A549 (cell line): ENCODE measurements around the gene MLLT10. TPM values are rescaled to one million over a fixed set of nuclear protein-coding genes. Genes with fewer than 3 reads are reported as not detected.
A peak's percentile ranks its signal among the peaks of the same experiment; 100 is the strongest.

Experiments used
- ATAC-seq, 2 experiments: fragments of 200-7000 bp in 1 of 2; fragments of >200 bp in 1 of 2; cut with Nextera tagmentation in 1 of 2; cut with Tn5 transposase in 1 of 2; 3 replicates each; pipeline versions ENCODE4 v1.8.0 to v1.9.1; 2018 to 2020; ENCODE audit warnings: mild to moderate bottlenecking in 1 of 2, moderate library complexity in 1 of 2
- CTCF ChIA-PET: fragments of 300-600 bp; sonication (Branson Sonifier 250); formaldehyde crosslinking; extraction: SDS; loops from one replicate; lab custom pipeline; 2021; ENCODE audit warnings: antibody characterized with exemption, inconsistent platforms; lab: Yijun Ruan, JAX
- POLR2A ChIA-PET: fragments of 350-600 bp; formaldehyde crosslinking; extraction: SDS; loops from one replicate; lab custom pipeline; 2021; ENCODE audit warnings: antibody characterized with exemption, inconsistent platforms; lab: Yijun Ruan, JAX
- DNase-seq, 2 experiments: peaks; one replicate each; pipeline versions ENCODE4 v3.0.0 to v3.0.0-alpha.2; 2011 to 2016; ENCODE audit warnings: low read depth in 1 of 2, low spot score in 1 of 2
- FAIRE-seq: peaks from 2 replicates; lab custom pipeline; 2011; peaks lifted over from hg19 to GRCh38; lab: Jason Lieb, UNC
- H3K27ac ChIP-seq, 2 experiments: fragments of >200 bp; sonication (Bioruptor Twin); formaldehyde crosslinking; 3 replicates each; pipeline ENCODE4 v1.5.1; 2016 to 2017
- H3K4me1 ChIP-seq: fragments of >200 bp; sonication (Bioruptor Twin); formaldehyde crosslinking; 3 replicates; pipeline ENCODE4 v1.6.1; 2016
- H3K4me2 ChIP-seq: fragments of >200 bp; sonication (Bioruptor Twin); formaldehyde crosslinking; 3 replicates; pipeline ENCODE4 v1.6.1; 2016
- H3K4me3 ChIP-seq: fragments of >200 bp; sonication (Bioruptor Twin); formaldehyde crosslinking; 3 replicates; pipeline ENCODE4 v1.5.1; 2016
- H3K9me3 ChIP-seq: fragments of >200 bp; sonication (Bioruptor Twin); formaldehyde crosslinking; 3 replicates; pipeline ENCODE4 v1.6.1; 2016
- BCL3 ChIP-seq: fragments of >200 bp; sonication (Bioruptor Twin); formaldehyde crosslinking; IDR thresholded peaks from 3 replicates; pipeline ENCODE4 v1.6.1; 2016
- CEBPB ChIP-seq, 2 experiments: fragments of >200 bp in 1 of 2; sonication (Bioruptor Twin) in 1 of 2; formaldehyde crosslinking in 1 of 2; IDR thresholded peaks; 2 replicates each; pipeline ENCODE4 v1.6.1; 2012 to 2016
- E2F6 ChIP-seq: IDR thresholded peaks from 2 replicates; pipeline ENCODE4 v1.6.1; 2012; ENCODE audit warnings: low read depth, borderline replicate concordance
- FOSB ChIP-seq: fragments of 250-450 bp; sonication (Bioruptor Pico); IDR thresholded peaks from 2 replicates; pipeline ENCODE4 v1.5.0; 2020; ENCODE audit warnings: mild to moderate bottlenecking, moderate library complexity
- GATA3 ChIP-seq: IDR thresholded peaks from 2 replicates; pipeline ENCODE4 v1.6.1; 2012; ENCODE audit warnings: borderline replicate concordance
- HEYL ChIP-seq: fragments of 250-450 bp; sonication (Bioruptor Pico); IDR thresholded peaks from 2 replicates; pipeline ENCODE4 v1.8.0; 2021; ENCODE audit warnings: mild to moderate bottlenecking, moderate library complexity
- JUNB ChIP-seq: fragments of >200 bp; sonication (Bioruptor Twin); formaldehyde crosslinking; IDR thresholded peaks from 2 replicates; pipeline ENCODE4 v1.6.1; 2016
- KDM1A ChIP-seq: fragments of 200-600 bp; sonication (generic); IDR thresholded peaks from 2 replicates; pipeline ENCODE4 v1.6.1; 2016; ENCODE audit warnings: low read depth, mild to moderate bottlenecking
- KDM5A ChIP-seq: fragments of 200-600 bp; sonication (generic); IDR thresholded peaks from 2 replicates; pipeline ENCODE4 v1.6.1; 2016; ENCODE audit warnings: antibody characterized with exemption, mild to moderate bottlenecking
- MAFK ChIP-seq: fragments of 450-650 bp; IDR thresholded peaks from 2 replicates; pipeline ENCODE4 v1.6.1; 2014; ENCODE audit not compliant: partially characterized antibody
- MAX ChIP-seq: IDR thresholded peaks from 2 replicates; pipeline ENCODE4 v1.6.1; 2012
- PHF8 ChIP-seq: fragments of 200-600 bp; sonication (generic); IDR thresholded peaks from 2 replicates; pipeline ENCODE4 v1.6.1; 2016; ENCODE audit warnings: low read depth, mild to moderate bottlenecking, antibody characterized with exemption, moderate library complexity, borderline replicate concordance
- POLR2A ChIP-seq: IDR thresholded peaks from 2 replicates; pipeline ENCODE4 v1.6.1; 2012; ENCODE audit warnings: mild to moderate bottlenecking, low read length
- RAD21 ChIP-seq, 2 experiments: fragments of >200 bp in 1 of 2; sonication (Bioruptor Twin) in 1 of 2; formaldehyde crosslinking in 1 of 2; IDR thresholded peaks in 1 of 2; conservative IDR thresholded peaks in 1 of 2; 2 replicates in 1 of 2; 3 replicates in 1 of 2; pipeline ENCODE4 v1.6.1; 2012 to 2018; ENCODE audit warnings: inconsistent platforms in 1 of 2
- RARB ChIP-seq: fragments of 250-450 bp; sonication (Bioruptor Pico); IDR thresholded peaks from 2 replicates; pipeline ENCODE4 v1.8.0; 2021; ENCODE audit warnings: mild to moderate bottlenecking, moderate library complexity
- SREBF2 ChIP-seq: fragments of 450-650 bp; IDR thresholded peaks from 2 replicates; pipeline ENCODE4 v1.6.1; 2014; ENCODE audit warnings: mild to moderate bottlenecking, moderate library complexity
- TP53 ChIP-seq: fragments of 250-450 bp; sonication (Bioruptor Pico); IDR thresholded peaks from 2 replicates; pipeline ENCODE4 v1.5.0; 2021; ENCODE audit warnings: mild to moderate bottlenecking, moderate library complexity
- ZNF302 ChIP-seq: fragments of 250-450 bp; sonication (Bioruptor Pico); IDR thresholded peaks from 2 replicates; pipeline ENCODE4 v1.9.0; 2021; ENCODE audit warnings: inconsistent platforms, mild to moderate bottlenecking, moderate library complexity
- WGBS: methylation state at CpG from one replicate; pipeline ENCODE4 v1.1.6; 2017; ENCODE audit errors: missing lambda C conversion rate; 5-methylcytosine and 5-hydroxymethylcytosine counted together
- polyA plus RNA-seq, 4 experiments: library from polyadenylated mRNA; depleted of rRNA in 3 of 4; stranded (reverse); fragments of >200 nt; fragmentation: RNase III in 1 of 4; extraction: RNeasy Plus Mini Kit Qiagen cat#74134 plus additional on column Dnase treatment in 1 of 4; gene quantifications; 2 replicates in 3 of 4; 3 replicates in 1 of 4; pipeline ENCODE4 v1.2.3, GENCODE V29; 2011 to 2017
- TF ChIP-seq, protein P1 (sequence below): IDR thresholded peaks from 2 replicates; pipeline ENCODE4 v1.6.1; 2012
- TF ChIP-seq, protein P2 (sequence below): fragments of 450-650 bp; IDR thresholded peaks from 2 replicates; pipeline ENCODE4 v1.6.1; 2014; ENCODE audit warnings: antibody characterized with exemption
- TF ChIP-seq, protein P3 (sequence below): fragments of 150-350 bp; IDR thresholded peaks from 2 replicates; pipeline ENCODE4 v1.6.1; 2014; ENCODE audit warnings: low read depth, mild to moderate bottlenecking, low read length

The MLLT10 gene
- polyA plus RNA-seq, 2 of the 4 experiments (the other 2 are of a cell fraction) = 41.7 to 54.1 TPM

- ChIA-PET POLR2A (interaction anchor here (0.6 kb wide), 1 partner anchor 29 kb away, joined by 5 read pairs; no protein-coding TSS in a partner anchor), CTCF (interaction anchor here (1.1 to 1.7 kb wide), 4 partner anchors 12 to 208 kb away, joined by 4 to 6 read pairs (median 4); no protein-coding TSS in a partner anchor)
- Histone ChIP-seq H3K4me2 (peak overlapping the region; percentile 83), H3K9me3 (no peaks in the 10 kb centered on the region), H3K27ac (peak overlapping the region in 1 of 2 experiments; percentile 99; a peak in 3 of 6 replicates), H3K4me1 (peaks cover 41% of the 10 kb centered on the region), H3K4me3 (no peak overlapping the region)
- no peak for FAIRE-seq
- 72% methylated on average over 3 of the region's 3 CpGs for WGBS
- peak; percentile 73 for TF ChIP-seq MAFK
- no peak for TF ChIP-seq FOSB
- TF ChIP-seq MAX = 0 out of 2 replicates have a peak, but pooled peaks have one; percentile 27
- no peak for DNase-seq
- no peak for ATAC-seq
These were observed 10.4 kb upstream of the MLLT10 start for GRCh38 chr10:21523557-21524008.

DNA sequence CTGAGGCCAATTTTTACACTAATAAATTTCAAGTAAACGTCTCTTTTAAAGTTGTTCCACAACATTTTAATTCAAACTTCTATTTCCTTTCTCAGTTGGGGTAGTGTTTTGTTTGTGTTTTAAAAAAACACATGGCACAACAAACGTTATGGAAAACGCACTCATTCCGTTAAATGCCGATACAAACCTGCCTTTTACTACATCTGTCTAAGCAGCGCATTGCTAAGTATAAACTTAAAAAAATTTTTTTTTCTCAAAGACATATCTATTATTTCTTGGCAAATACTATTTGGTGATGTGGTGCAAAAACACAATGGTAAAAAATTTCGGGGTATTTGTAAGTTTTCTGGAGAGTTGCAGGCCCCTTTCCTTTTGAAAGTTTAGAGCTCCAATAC, 9.9 kb upstream of the MLLT10 start:
- no peak for DNase-seq
- 74% methylated on average over 7 of the region's 7 CpGs for WGBS
- TF ChIP-seq E2F6 (no peak), HEYL (CRISPR knock-in tag) (no peak), GATA3 (no peak), ZNF302 (CRISPR knock-in tag) (no peak), PHF8 (no peak), RAD21 (conservative IDR thresholded peaks at IDR 0.05 in 1 of 2, IDR thresholded peaks at IDR 0.05 in 1 of 2) (no peak)
- TF ChIP-seq, all 56 proteins: peak for 0
- H3K27ac ChIP-seq = peak overlapping the region; percentile 94 to 99
- H3K4me2 ChIP-seq = peak overlapping the region; percentile 83
- H3K4me3 ChIP-seq = peak overlapping the region; percentile 60; the same call in 2 of the 3 replicates
- ChIA-PET POLR2A (interaction anchor here (0.6 kb wide), 1 partner anchor 28 kb away, joined by 5 read pairs; no protein-coding TSS in a partner anchor), CTCF (interaction anchor here (1.1 to 2.1 kb wide), 5 partner anchors 12 to 245 kb away, joined by 4 to 6 read pairs (median 5); no protein-coding TSS in a partner anchor)
- ATAC-seq (no peak), FAIRE-seq (no peak)
- no peaks in the 10 kb centered on the region for H3K9me3 ChIP-seq
- H3K4me1 ChIP-seq = peaks cover 38% of the 10 kb centered on the region

GRCh38 chr10:21524526-21525366, 9.3 kb upstream of the MLLT10 start:
- no peak for ATAC-seq
- Histone ChIP-seq H3K4me3 (peak overlapping the region; percentile 60), H3K4me2 (peak overlapping the region; percentile 83), H3K27ac (peak overlapping the region; percentile 94 to 99), H3K4me1 (peaks cover 32% of the 10 kb centered on the region), H3K9me3 (no peaks in the 10 kb centered on the region)
- POLR2A ChIA-PET = interaction anchor here (0.6 to 3.2 kb wide), 8 partner anchors 8 to 246 kb away, joined by 3 to 85 read pairs (median 6); no protein-coding TSS in a partner anchor
- CTCF ChIA-PET = interaction anchor here (1.1 to 2.1 kb wide), 6 partner anchors 11 to 246 kb away, joined by 4 to 13 read pairs (median 6); no protein-coding TSS in a partner anchor
- WGBS = 31% methylated on average over 22 of the region's 23 CpGs
- no peak for TF ChIP-seq MAFK
- no peak for TF ChIP-seq RARB (CRISPR knock-in tag)
- no peak for TF ChIP-seq TP53 (CRISPR knock-in tag)
- no peak for TF ChIP-seq RAD21 (conservative IDR thresholded peaks at IDR 0.05 in 1 of 2, IDR thresholded peaks at IDR 0.05 in 1 of 2)
- TF ChIP-seq, protein P1, sequence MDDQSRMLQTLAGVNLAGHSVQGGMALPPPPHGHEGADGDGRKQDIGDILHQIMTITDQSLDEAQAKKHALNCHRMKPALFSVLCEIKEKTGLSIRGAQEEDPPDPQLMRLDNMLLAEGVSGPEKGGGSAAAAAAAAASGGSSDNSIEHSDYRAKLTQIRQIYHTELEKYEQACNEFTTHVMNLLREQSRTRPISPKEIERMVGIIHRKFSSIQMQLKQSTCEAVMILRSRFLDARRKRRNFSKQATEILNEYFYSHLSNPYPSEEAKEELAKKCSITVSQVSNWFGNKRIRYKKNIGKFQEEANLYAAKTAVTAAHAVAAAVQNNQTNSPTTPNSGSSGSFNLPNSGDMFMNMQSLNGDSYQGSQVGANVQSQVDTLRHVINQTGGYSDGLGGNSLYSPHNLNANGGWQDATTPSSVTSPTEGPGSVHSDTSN = no peak
- TF ChIP-seq KDM5A = no peak
- no peak for TF ChIP-seq JUNB
- no peak for TF ChIP-seq SREBF2
- TF ChIP-seq, protein P2, sequence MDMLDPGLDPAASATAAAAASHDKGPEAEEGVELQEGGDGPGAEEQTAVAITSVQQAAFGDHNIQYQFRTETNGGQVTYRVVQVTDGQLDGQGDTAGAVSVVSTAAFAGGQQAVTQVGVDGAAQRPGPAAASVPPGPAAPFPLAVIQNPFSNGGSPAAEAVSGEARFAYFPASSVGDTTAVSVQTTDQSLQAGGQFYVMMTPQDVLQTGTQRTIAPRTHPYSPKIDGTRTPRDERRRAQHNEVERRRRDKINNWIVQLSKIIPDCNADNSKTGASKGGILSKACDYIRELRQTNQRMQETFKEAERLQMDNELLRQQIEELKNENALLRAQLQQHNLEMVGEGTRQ = no peak
- 0 out of 2 replicates have a peak, but pooled peaks have one; percentile 8 for TF ChIP-seq MAX
- no peak for TF ChIP-seq POLR2A
- TF ChIP-seq, protein P3, sequence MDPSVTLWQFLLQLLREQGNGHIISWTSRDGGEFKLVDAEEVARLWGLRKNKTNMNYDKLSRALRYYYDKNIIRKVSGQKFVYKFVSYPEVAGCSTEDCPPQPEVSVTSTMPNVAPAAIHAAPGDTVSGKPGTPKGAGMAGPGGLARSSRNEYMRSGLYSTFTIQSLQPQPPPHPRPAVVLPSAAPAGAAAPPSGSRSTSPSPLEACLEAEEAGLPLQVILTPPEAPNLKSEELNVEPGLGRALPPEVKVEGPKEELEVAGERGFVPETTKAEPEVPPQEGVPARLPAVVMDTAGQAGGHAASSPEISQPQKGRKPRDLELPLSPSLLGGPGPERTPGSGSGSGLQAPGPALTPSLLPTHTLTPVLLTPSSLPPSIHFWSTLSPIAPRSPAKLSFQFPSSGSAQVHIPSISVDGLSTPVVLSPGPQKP = no peak
- TF ChIP-seq CEBPB (IDR thresholded peaks at IDR 0.05) = peak; percentile 55 to 74; a peak in 3 of 4 replicates
- TF ChIP-seq BCL3 = no peak
- TF ChIP-seq KDM1A = no peak
- FAIRE-seq = no peak
- peak in 1 of 2 experiments; percentile 53 for DNase-seq
